Common myeloid progenitor, CD34-positive (primary cell): ENCODE data around the gene ZNF627. TPM values are rescaled to one million over a fixed set of nuclear protein-coding genes. Genes with fewer than 3 reads are reported as not detected.
A peak's percentile ranks its signal among the peaks of the same experiment; 100 is the strongest.

Experiments
- CTCF ChIA-PET: fragments of 350-600 bp; sonication (Branson Sonifier 250); formaldehyde crosslinking; loops from one replicate; lab custom pipeline; 2021; ENCODE audit warnings: antibody characterized with exemption; lab: Charles Lee
- POLR2A ChIA-PET: fragments of 350-600 bp; sonication (Branson Sonifier 250); formaldehyde crosslinking; loops from one replicate; lab custom pipeline; 2021; ENCODE audit warnings: antibody characterized with exemption; lab: Charles Lee
- DNase-seq, 3 donors: peaks; one replicate each; pipeline versions ENCODE4 v3.0.0 to v3.0.0-alpha.2; 2013
- H3K27ac ChIP-seq, 2 experiments: 1 replicate in 1 of 2; 2 replicates in 1 of 2; pipeline ENCODE4 v1.7.0; 2013; ENCODE audit warnings: inconsistent platforms in 2 of 2, low read length in 2 of 2, mild to moderate bottlenecking in 2 of 2, low read depth in 1 of 2, moderate library complexity in 1 of 2; ENCODE audit not compliant: severe bottlenecking in 2 of 2, insufficient read depth in 1 of 2, poor library complexity in 1 of 2
- H3K27me3 ChIP-seq, 5 experiments: replicated peaks in 2 of 5; 1 replicate in 3 of 5; 2 replicates in 2 of 5; pipeline versions ENCODE4 v1.6.1 to v1.7.0; 2013; ENCODE audit warnings: low read length in 4 of 5, mild to moderate bottlenecking in 2 of 5, moderate library complexity in 2 of 5, inconsistent platforms in 1 of 5; ENCODE audit not compliant: insufficient read depth in 5 of 5, control insufficient read depth in 4 of 5
- H3K36me3 ChIP-seq, 4 experiments: 1 replicate in 2 of 4; 2 replicates in 2 of 4; pipeline versions ENCODE4 v1.6.1 to v1.7.0; 2013; ENCODE audit warnings: low read length in 3 of 4, control low read depth in 1 of 4, mild to moderate bottlenecking in 1 of 4; ENCODE audit not compliant: control insufficient read depth in 4 of 4, insufficient read depth in 4 of 4
- H3K4me1 ChIP-seq, 4 experiments: 1 replicate in 3 of 4; 2 replicates in 1 of 4; pipeline versions ENCODE4 v1.6.1 to v1.7.1; 2013; ENCODE audit warnings: low read length in 3 of 4, mild to moderate bottlenecking in 3 of 4, control low read depth in 1 of 4, inconsistent platforms in 1 of 4, moderate library complexity in 1 of 4; ENCODE audit not compliant: control insufficient read depth in 4 of 4, insufficient read depth in 4 of 4; ENCODE audit errors: control extremely low read depth in 1 of 4
- H3K4me3 ChIP-seq, 7 experiments: 1 replicate in 4 of 7; 2 replicates in 3 of 7; pipeline versions ENCODE4 v1.5.1 to v1.7.0; 2013; ENCODE audit warnings: mild to moderate bottlenecking in 7 of 7, low read length in 6 of 7, moderate library complexity in 6 of 7, inconsistent platforms in 2 of 7, low read depth in 2 of 7, control low read depth in 1 of 7; ENCODE audit not compliant: insufficient read depth in 4 of 7, control insufficient read depth in 1 of 7; ENCODE audit errors: extremely low read depth in 1 of 7
- H3K9me3 ChIP-seq, 5 experiments: 1 replicate in 4 of 5; 2 replicates in 1 of 5; pipeline versions ENCODE4 v1.6.1 to v1.7.1; 2013; ENCODE audit warnings: low read length in 4 of 5, mild to moderate bottlenecking in 2 of 5, inconsistent platforms in 1 of 5, low read depth in 1 of 5, moderate library complexity in 1 of 5; ENCODE audit not compliant: control insufficient read depth in 4 of 5, insufficient read depth in 2 of 5; ENCODE audit errors: control extremely low read depth in 1 of 5
- WGBS: methylation state at CpG from one replicate; pipeline ENCODE4 v1.1.5; 2013; ENCODE audit not compliant: insufficient coverage; 5-methylcytosine and 5-hydroxymethylcytosine counted together
- polyA plus RNA-seq: library from polyadenylated mRNA; unstranded; fragments of 120-200 nt; gene quantifications from one replicate; pipeline ENCODE4 v1.2.1, GENCODE V29; 2013

Gene ZNF627
- 11.1 TPM for polyA plus RNA-seq

DNA sequence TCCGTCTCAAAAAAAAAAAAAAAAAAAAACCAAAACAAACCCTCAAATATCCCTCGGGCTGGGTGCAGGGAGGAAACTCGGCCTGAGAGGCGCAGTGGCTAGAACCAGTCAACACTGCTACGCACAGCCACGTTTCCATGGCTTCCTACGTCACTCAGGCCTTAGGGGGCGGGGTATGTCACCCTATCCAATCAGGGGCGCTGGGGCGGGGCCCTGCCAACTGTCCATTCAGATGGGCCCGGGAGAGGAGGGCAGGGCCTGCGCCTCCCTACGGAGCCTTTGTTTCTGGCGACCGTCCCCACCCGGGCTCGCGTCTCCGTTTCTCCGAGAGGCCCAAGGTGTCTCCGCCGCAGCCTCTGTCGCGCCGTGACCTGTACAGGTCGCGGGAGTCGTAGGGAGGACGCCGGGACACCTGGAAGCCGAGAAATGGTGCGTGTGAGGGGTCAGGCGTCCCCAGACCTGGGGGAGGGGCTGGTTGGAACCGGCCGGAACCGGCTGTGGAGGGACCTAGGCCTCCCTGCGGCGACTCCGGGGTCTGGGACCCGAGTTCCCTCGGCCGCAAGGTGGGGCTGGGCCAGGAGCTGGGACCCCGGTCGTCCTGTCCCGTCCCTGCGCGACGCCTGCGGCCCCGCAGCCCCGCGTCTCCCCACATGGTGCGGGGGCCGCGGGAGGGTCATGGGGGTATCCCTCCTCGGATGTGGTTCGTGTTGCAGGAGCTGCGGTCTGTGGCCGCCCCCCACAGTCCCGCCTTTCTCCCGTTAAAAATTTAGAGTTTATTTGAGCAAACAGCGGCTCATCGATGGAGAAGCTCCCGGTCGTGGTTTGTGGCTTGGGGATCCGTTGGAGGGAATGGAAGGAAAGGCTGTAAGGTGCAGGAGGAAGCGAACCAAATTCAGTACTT is at the start of gene ZNF627:
Gene ZNF627, plus strand, starts transcription at position 282 of the 901 bp plus-strand sequence. Its CDS starts 145 bp downstream, at position 427.
- peaks cover 0 to 13% (median 6%) of the 10 kb centered on the region in 4 experiments for H3K36me3 ChIP-seq
- ChIA-PET CTCF (interaction anchor here (1.5 kb wide), 1 partner anchor 25 kb away, joined by 3 read pairs; no protein-coding TSS in a partner anchor), POLR2A (interaction anchor here (0.6 to 0.7 kb wide), 2 partner anchors 21 to 28 kb away, joined by 3 to 8 read pairs; no protein-coding TSS in a partner anchor)
- H3K4me1 ChIP-seq = peaks cover 5 to 21% (median 11%) of the 10 kb centered on the region in 4 experiments
- 0% methylated on average over 45 of the region's 67 CpGs for WGBS
- peak; percentile 99 to 100 (median 100) for DNase-seq
- H3K9me3 ChIP-seq = peaks cover 0 to 3% (median 0%) of the 10 kb centered on the region in 5 experiments
- peak within 1 kb of the TSS; percentile 85 to 94 for H3K27ac ChIP-seq
- no peaks in the 10 kb centered on the region for H3K27me3 ChIP-seq
- H3K4me3 ChIP-seq = peak within 1 kb of the TSS; percentile 72 to 93 (median 86)

DNA sequence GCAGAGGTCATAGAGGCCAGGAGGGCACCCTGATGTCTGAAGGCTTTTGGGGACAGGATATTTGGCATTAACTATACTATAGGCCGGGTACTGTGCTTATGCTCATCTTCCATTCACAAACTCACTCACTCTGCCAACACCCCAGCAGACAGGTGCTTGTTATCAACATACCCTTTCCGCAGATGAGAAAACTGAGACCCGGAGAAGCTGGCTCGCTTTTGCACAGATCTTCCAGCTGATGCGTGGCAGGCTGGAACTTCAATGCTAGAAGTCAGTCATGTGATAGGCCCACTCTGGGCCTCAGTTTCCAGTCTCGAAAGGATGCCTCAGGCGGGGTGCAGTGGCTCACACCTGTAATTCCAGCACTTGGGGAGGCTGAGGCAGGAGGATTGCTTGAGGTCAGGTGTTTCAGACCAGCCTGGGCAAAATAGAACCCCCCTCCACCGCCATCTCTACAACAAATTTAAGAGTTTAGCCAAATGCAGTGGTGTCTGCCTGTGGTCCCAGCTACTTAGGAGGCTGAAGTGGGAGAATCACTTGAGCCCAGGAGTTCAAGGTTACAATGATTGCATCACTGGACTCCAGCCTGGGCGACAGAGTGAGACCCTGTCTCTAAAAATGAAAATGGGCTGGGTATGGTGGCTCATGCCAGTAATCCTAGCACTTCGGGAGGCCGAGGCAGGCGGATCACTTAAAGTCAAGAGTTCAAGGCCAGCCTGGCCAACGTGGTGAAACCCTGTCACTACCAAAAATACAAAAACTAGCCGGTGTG is 49.2 kb upstream of the ZNF627 start:
- POLR2A ChIA-PET = no interaction called here

DNA sequence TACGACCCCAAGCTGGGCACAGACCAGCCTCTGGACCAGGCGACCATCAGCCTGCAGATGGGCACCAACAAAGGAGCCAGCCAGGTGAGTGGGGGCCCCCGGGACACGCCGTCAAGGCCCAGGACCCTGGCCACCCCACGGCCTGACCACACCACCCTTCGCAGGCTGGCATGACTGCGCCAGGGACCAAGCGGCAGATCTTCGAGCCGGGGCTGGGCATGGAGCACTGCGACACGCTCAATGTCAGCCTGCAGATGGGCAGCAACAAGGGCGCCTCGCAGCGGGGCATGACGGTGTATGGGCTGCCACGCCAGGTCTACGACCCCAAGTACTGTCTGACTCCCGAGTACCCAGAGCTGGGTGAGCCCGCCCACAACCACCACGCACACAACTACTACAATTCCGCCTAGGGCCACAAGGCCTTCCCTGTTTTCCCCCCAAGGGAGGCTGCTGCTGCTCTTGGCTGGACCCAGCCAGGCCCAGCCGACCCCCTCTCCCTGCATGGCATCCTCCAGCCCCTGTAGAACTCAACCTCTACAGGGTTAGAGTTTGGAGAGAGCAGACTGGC is 47.8 kb upstream of the ZNF627 start:
- no peak for DNase-seq
- no peak overlapping the region for H3K27ac ChIP-seq
- 99% methylated on average over 23 of the region's 24 CpGs for WGBS
- H3K27me3 ChIP-seq = peaks cover 0 to 3% (median 0%) of the 10 kb centered on the region in 5 experiments
- POLR2A ChIA-PET = no interaction called here
- H3K4me1 ChIP-seq = no peaks in the 10 kb centered on the region
- CTCF ChIA-PET = no interaction called here
- H3K36me3 ChIP-seq = peaks cover 3 to 25% (median 15%) of the 10 kb centered on the region in 4 experiments
- no peak overlapping the region for H3K4me3 ChIP-seq
- H3K9me3 ChIP-seq = no peaks in the 10 kb centered on the region

More for the DNA sequence above, 49.2 kb upstream of the ZNF627 start:
- WGBS = 99% methylated on average over 10 of the region's 14 CpGs
- no peak for DNase-seq
- CTCF ChIA-PET = interaction anchor here (1.4 kb wide), 1 partner anchor 12 kb away, joined by 4 read pairs; no protein-coding TSS in a partner anchor
- Histone ChIP-seq H3K36me3 (peaks cover 3 to 12% (median 7%) of the 10 kb centered on the region in 4 experiments), H3K4me1 (no peaks in the 10 kb centered on the region), H3K4me3 (no peak overlapping the region), H3K9me3 (no peaks in the 10 kb centered on the region), H3K27me3 (peaks cover 0 to 3% (median 0%) of the 10 kb centered on the region in 5 experiments), H3K27ac (no peak overlapping the region)

DNA sequence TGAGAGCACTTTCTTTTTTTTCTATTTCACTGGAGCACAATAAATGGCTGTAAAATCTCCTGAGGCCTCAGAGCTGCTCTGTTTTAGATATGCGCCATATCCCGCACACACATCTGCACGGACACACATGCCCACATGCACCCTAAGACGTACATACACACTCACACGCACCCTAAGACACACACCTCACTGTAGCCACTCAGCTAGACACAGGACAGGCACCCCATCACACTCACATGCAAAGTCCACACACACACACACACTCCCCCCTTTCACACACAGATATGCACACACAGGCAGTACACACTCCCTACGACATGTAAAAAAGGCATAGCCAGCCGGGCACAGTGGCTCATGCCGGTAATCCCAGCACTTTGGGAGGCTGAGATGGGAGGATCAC is 47.0 kb upstream of the ZNF627 start:
- Histone ChIP-seq H3K4me3 (no peak overlapping the region), H3K9me3 (no peaks in the 10 kb centered on the region), H3K27me3 (peaks cover 0 to 3% (median 0%) of the 10 kb centered on the region in 5 experiments), H3K27ac (no peak overlapping the region), H3K36me3 (peaks cover 3 to 28% (median 16%) of the 10 kb centered on the region in 4 experiments), H3K4me1 (no peaks in the 10 kb centered on the region)
- no peak for DNase-seq
- CTCF ChIA-PET = no interaction called here
- 100% methylated on average over 2 of the region's 8 CpGs for WGBS
- POLR2A ChIA-PET = no interaction called here

DNA sequence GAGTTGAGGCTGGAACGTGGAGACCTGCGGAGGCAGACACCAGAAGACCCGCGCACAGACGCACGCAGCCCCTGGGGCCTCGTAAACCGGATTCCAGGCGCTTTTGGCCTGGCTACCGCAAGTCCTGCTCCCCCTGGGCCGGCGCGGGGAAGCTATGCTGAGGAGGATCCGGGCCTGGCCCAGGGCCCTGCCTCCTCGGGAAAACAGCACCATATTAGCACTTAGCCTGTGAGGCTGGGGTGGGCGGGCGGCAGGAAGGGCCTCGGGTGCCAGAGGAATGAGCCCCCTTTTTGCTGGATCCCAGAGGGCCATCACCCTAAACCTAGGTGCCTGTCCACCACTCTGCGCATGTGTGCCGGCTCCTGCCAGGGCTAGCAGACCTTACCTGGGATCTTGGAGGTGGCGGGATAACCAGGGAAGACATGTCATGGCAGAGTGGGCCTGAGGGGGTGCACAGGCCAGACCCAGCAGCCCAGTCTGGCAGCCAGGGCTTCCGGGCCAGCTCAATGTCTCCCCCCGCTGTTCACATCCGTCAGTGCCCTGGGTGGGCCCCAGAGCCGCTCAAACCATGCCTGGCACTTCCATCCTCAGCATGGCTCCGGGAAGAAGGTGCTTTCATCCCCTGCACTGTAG is 45.6 kb upstream of the ZNF627 start:
- no peak overlapping the region for H3K4me3 ChIP-seq
- WGBS = 96% methylated on average over 26 of the region's 26 CpGs
- H3K4me1 ChIP-seq = no peaks in the 10 kb centered on the region
- no peak overlapping the region for H3K27ac ChIP-seq
- no peak for DNase-seq
- peaks cover 0 to under 1% (median 0%) of the 10 kb centered on the region in 5 experiments for H3K27me3 ChIP-seq
- H3K9me3 ChIP-seq = no peaks in the 10 kb centered on the region
- CTCF ChIA-PET = interaction anchor here (0.8 to 1.7 kb wide), 3 partner anchors 9 to 35 kb away, joined by 3 read pairs; no protein-coding TSS in a partner anchor
- POLR2A ChIA-PET = interaction anchor here (0.5 kb wide), 1 partner anchor 40 kb away, joined by 3 read pairs; no protein-coding TSS in a partner anchor
- peaks cover 6 to 33% (median 17%) of the 10 kb centered on the region in 4 experiments for H3K36me3 ChIP-seq

DNA sequence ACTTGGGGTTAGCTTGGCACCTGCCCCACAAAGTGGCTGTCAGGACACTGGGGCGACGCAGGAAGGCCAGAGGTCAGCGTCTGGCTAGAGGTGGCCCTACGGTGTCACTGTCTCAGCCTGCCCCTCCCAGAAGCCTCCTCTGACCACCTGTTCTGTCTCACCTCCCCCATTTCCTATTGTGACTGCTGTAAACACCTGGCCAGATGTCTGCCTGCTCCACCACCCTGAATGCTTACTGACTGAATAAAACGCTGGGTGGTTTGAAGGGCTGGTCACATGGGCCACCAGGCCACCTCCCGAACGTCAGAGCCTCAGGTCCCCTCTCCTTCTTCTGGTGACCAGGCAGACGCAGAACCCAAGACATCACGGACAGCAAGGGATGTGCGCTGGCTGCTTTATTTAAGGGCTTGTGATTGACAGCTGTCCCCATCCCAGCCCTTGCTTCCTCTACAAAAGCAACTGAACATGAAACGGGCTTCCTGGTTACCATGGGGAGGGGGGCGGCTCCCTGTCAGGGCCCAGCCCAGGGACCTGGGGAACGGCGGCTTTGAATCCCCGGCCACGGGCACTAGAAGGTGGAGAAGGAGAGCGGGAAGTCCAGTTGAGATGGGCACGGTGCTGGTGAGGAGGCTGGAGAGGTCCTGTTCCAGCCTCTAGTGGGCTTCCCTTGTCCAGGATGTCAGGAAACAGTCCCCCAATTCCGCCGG is 44.5 kb upstream of the ZNF627 start:
- H3K27me3 ChIP-seq = no peaks in the 10 kb centered on the region
- 91% methylated on average over 17 of the region's 20 CpGs for WGBS
- ChIA-PET POLR2A (no interaction called here), CTCF (interaction anchor here (0.5 to 1.7 kb wide), 3 partner anchors 8 to 30 kb away, joined by 3 to 4 read pairs (median 3); no protein-coding TSS in a partner anchor)
- DNase-seq = no peak
- no peak overlapping the region for H3K4me3 ChIP-seq
- peaks cover 0 to 3% (median 2%) of the 10 kb centered on the region in 4 experiments for H3K4me1 ChIP-seq
- no peak overlapping the region for H3K27ac ChIP-seq
- H3K36me3 ChIP-seq = peaks cover 6 to 33% (median 19%) of the 10 kb centered on the region in 4 experiments
- H3K9me3 ChIP-seq = no peaks in the 10 kb centered on the region
